HG02623 (cell line): ENCODE measurements around the gene PAN2.
"Not testable (repeated sequence)": the region's sequence is repeated elsewhere in the genome, so short reads cannot be mapped to it uniquely, and the experiment has no call there.

Source experiments
- ATAC-seq: cut with Tn5 transposase; IDR thresholded peaks from one replicate; pipeline ENCODE4 v1.9.1; 2021; ENCODE audit warnings: moderate library complexity; ENCODE audit not compliant: unreplicated experiment

PAN2 gene

DNA sequence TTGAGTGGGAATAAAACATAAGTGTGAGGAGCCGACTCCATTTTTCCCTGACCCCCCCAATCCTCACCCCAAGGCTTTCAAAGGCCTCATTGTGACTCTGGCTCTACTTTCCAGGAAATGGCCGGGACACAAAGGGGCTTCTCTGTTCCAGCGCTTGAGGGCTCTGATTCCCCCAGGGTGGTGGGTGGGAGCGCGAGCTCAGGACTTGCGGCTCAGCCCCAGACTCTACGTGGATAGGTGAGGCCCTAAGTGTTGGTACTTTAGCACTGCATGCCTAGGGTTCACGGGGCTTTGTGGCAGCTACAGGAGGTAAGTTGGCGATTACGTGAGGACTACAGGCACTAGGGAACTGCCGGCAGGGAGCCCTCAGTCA is 18.6 kb downstream of the PAN2 start:
- no peak for ATAC-seq

DNA sequence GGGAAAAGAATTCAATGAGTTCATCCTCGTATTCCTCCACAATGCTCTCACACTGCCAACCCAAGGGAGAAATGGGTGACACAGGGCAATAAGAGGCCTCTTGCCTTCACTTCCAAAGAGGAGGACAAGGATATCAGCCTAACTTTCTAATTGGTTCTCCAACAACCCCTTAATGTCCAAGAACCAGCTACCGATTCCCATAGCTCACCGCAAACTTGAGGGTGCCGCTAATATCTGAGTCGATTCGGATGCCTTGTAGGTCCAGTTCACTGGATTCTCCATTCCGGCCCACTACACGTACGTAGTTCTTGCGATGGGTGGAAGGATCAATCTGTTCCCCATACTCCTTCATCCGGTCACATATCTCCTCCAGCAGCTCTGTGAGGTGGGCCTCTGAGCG is 22.8 kb downstream of the PAN2 start:
- ATAC-seq, result no peak

DNA sequence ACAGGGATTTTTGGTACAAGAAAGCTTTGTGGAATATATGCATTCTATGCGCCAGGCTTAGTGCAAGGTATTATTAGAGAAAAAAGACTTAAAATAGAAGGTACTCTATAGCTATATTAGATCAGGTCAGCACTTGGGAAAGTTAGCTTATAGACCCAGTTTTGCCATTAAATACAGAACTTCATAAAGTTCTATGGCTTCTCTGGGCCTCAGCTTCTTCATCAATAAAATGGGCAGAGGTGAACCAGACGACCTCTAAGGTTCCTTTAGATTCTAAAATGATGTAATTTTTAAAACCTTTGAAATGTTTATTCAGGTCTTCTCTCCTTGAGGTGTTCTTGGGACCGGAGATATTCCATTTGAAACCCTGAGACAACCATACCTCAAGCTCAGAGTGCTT is 25.1 kb downstream of the PAN2 start:
- ATAC-seq, result no peak

DNA sequence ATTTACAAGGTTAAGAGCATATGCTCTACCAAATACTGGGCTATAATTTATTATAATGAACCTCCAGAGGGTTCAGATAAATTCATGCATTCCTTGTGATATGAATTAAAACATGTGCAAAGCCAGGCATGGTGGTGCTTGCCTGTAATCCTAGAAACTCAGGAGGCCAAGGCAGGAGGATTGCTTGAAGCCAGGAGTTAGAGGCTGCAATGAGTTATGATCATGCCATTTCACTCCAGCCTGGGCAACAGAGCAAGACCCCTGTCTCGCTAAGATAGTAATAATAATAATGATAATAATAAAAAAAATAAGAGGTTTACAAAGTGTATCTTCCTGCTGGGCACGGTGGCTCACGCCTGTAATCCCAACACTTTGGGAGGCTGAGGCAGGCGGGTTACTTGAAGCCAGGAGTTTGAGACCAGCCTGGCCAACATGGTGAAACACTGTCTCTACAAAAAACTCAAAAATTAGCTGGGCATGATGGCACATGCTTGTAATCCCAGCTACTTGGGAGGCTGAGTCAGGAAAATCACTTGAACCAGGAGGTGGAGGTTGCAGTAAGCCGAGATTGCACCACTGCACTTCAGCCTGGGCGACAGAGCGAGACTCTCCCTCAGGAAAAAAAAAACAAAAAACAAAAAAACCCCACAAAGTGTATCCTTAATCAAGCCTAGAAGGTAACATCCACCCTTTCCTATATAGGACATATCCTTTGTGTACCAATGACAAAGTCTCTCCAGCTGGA is 26.4 kb downstream of the PAN2 start:
- no peak for ATAC-seq

DNA sequence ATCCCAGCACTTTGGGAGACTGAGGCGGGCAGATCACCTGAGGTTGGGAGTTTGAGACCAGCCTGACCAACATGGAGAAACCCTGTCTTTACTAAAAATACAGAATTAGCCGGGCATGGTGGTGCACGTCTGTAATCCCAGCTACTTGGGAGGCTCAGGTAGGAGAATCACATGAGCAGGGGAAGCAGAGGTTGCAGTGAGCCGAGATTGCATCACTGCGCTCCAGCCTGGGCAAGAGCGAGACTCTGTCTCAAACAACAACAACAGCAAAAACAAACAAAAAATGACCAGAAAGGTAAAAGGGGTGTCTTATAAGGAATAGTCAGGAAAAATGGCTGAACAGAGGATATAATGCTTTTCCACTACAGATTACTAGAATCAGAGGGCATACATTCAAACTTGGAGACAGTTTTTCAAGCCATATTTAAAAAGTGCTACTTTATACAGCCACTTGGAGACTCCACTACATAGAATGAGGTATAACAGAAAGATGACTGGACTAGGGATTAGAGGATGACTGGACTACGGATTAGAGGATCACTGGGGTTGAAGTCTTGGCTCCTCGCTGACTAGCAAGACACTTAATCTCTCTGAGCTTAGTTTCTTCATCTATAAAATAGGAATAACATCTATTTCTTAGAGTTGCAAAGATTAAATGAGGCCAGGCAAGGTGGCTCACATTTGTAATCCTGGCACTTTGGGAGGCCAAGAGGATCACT is 28.8 kb downstream of the PAN2 start:
- no peak for ATAC-seq

DNA sequence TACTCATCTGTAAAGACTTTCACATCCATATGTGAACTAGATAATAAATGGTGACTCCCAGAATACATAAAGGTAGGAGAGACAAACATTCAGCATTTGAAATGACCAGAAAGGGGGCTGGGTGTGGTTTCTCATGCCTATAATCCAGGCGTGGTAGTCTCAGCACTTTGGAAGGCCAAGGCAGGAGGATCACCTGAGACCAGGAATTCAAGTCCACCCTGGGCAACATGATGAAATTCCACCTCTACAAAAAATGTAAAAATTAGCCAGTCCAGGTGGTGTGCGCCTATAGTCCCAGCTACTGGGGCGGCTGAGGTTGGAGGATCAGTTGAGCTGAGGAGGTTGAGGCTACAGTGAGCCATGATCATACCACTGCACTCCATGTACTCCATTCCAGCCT is 29.5 kb downstream of the PAN2 start:
- no peak for ATAC-seq

DNA sequence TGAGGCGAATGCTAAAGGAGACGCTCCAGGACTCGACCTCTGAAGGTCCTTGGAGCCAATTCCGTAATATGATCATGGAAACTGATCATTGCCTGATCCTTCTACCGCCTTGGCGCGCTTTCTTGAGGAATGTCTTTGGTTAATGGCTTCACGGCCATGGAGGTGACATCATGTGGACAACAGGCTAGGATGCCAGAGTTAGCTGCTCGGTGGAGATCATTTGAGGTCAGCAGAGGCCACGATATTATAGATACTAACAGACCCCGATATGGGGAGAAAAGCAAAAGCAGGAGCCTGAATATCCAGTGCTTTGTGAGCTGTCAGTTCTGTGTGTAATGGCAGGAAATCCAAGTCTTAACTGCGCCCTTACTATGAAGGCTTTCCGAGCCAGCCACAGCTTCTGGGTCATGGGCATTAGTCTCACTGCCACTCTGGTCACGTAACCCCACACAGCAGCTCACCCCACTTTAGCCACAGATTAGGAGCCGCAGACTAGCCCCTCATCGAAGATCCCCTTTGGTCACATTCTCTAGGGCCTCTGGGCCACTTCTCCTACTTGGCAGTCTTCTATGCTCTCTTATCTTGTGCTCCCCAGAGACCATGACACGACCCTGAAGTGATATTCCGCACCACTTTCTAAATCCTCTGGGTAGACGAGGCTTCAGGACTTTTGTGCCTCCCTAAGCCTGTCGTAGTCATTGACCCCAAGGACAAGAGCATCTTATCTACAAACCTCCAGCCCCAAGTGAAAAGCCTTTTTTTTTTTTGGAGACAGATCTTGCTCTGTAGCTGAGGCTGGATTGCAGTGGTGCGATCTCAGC is 32.9 kb downstream of the PAN2 start:
- no peak for ATAC-seq

DNA sequence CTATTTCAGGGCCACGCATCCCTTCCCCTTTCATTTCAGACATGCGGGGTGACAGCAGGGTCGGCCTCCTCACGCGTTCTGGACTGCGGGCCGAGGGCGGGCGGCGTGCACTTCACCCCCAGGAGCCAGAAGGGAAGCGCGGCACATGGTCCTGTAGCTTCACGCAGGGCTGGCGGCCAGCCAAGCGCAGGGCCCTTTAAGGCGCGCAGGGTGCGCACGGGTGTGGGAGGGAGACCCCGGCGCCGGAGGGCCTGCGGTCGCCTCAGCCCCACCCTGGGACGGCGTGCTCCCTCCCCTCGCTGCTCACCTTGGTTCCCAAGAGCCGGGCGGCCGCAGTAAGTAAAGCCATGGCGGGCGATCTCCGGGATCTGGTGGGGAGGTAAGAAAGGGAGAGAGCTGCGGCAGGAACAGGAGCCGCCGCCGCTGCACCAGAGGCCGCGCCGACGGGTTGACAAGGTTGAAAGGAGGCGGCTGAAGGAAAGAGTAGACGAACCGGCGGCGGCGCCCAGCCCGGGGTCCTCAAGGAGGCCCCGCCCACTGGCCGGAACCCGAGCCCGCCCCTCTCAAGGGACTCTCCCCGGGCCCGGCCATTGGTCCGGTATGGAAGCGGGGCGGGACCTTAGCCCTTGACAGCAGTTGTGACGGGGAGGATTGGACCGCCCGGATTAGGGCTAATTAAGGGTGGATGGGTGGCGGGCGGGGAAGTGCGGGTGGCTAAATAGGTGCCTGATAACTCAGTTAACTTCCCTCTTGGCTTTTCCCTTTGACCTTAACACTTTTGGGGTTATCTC is 33.8 kb downstream of the PAN2 start, which contains the start of gene CS:
TSS of gene CS (minus strand) at position 478 of the 791 bp plus-strand sequence. CDS start at position 349, 129 bp downstream.
- peak; percentile 93 for ATAC-seq

DNA sequence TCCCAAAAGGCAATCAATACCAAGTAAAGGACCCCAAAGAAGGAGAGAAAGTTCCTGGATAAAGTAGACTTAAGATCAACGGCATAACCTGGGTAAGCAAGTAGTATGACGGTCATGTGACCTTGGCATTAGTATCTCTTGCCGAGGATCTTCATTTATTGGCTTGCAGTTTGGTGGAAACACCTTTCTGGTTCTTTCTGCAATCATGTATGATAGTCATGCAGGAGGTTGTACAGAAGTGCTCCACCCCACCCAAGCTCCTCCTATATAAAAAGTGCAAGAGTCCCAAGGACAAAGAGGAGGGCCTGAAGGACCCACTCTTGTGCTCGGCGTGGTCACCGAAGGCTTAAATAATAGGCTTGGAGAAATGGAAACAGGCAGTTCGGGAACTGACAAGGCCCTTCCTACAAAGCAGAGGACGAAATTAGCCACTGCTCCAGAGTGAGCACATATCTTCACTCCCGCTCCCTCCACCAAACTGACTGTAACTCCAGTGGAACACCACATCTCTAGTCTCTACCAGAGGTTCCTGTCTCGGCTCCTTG is 34.4 kb downstream of the PAN2 start:
- ATAC-seq, result no peak

DNA sequence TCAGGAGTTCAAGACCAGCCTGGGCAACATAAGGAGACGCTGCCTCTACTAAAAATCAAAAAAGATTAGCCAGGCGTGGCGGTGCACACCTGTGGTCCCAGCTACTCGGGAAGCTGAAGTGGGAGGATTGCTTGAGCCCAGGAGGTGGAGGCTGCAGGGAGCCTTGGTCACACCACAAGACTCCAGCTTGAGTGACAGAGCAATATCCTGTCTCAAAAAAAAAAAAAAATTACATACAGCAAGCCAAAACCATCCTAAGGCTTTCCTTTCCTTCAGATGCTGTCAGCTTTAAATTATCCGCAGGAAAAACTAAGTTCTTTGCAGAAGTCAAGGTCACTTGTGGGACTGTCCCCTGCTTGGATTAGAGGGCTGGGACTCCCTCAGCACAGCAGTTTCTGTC is 35.0 kb downstream of the PAN2 start:
- ATAC-seq, result no peak

DNA sequence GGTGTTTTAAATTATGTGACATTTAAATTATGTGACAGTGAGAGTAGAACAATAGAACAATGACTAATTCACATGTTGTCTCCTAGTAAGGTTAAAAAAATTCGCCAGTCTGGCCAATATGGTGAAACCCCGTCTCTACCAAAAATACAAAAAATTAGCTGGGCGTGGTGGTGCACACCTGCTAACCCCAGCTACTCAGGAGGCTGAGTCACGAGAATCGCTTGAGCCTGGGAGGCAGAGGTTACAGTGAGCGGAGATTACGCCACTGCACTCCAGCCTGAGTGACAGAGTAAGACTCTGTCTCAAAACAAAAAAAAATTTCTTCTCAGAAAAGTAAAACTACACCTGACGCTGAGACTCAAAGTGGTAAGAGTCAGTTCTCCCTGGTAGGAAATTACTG is 36.4 kb downstream of the PAN2 start:
- ATAC-seq, result no peak

DNA sequence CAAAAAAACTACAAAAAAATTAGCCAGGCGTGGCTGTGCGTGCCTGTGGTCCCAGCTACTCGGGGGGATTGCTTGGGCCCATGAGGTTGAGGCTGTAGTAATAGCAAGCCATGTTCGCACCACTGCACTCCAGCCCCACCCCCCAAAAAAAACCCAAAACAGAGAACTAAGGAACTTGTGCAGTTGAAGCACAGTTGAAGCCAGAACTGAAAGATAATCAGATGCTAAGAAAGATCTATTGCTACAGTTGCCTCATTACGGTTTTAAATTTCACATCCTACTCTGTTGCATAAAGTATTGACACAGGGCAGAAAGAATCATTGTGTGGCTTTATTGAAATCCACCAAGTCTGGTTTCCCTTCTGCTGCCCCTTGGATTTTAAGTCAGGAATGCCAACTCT is 37.5 kb downstream of the PAN2 start:
- ATAC-seq, result no peak

DNA sequence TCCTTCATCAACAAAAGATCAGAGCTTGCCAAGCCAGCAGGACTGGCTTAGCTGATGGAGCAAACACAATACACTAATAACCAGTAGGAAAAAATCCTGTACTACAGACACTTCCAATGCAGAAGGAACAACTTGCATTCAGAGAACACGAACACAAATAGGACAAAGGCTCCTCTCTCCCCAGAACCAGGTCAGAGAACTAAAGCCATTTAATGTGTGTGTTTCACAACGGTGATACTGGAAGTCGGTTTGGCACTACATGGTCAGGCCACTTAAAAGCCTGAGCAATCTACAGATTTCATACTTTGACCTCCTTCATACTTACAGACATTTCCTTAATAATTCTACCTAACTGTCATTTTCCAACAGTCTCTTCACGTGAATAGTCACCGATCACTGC is 40.0 kb downstream of the PAN2 start:
- no peak for ATAC-seq

DNA sequence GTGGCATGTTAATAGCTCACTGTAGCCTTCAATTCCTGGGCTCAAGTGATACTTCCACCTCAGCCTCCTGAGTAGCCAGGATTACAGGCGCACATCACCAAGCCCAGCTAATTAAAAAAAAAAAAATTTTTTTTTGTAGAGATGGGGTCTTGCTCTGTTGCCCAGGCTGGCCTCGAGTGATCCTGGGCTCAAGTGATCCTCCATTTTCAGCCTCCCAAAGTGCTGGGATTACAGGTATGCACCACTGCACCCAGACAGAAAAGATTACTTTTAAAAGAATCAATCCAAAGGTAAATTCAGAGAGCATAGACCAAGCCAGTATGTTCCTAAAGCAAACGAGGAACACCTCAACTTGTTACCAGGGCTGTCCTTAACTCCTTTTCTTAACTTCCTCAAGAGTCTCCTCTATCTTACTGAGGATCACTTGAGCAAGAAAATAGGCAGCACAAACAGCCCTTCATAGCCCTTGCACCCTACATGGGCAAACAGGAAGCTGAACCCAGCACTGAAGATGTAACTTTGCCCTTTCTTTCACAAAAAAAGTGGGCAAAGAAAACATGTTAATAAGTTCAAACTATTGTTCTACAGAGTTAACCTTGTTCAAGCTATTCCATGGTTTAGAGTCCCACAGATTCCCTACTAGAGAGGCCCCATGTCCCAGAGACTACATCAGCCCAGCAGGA is 45.0 kb downstream of the PAN2 start:
- no peak for ATAC-seq

DNA sequence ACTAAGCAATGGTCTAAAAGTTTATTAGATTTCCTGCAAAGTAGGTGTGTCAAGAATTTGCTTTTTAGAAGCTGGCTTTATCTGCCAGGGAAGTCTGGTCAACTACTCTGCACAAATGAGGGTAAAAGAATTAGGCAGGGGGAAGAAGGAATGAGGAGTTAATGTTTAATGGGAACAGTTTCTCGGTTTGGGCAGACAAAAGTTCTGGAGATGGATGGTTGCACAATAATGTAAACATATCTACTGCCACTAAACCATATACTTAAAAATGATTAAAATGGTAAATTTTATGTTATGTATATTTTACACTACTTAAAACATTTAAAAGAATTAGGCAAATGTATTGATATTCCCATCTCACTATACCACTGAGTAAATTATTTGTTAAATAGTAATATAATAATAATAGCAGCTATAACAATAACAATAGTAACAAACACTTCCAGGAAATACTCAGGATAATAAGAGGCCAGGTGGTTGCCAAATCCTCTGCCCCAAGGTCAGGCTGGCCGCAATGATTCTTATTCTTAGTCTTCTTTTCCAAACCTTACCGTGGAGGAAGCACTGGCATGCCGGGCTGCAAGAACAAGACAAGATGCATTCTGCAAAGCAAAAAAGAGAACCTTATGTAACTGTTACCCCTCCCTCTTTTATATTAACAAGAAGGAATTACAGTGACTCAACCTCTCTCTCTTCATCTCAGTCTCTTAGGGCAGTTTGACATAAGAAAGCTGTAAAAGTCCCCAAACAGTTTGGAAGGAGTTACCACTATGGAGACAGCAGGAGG is 47.6 kb downstream of the PAN2 start:
- no peak for ATAC-seq

DNA sequence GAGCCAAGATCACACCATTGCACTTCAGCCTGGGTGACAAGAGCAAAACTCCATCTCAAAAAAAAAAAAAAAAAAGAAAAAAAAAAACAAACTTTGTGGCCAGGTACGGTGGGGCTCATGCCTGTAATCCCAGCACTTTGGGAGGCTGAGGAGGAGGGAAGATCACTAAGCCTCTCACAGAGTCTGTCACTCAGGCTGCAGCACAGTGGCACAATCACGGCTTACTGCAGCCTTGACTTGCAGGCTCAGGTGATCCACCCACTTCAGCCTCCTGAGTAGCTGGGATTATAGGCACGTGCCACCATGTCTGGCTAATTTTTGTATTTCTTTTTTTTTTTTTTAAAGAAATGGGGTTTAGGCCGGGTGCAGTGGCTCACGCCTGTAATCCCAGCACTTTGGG is 49.5 kb downstream of the PAN2 start:
- not testable (repeated sequence) for ATAC-seq

DNA sequence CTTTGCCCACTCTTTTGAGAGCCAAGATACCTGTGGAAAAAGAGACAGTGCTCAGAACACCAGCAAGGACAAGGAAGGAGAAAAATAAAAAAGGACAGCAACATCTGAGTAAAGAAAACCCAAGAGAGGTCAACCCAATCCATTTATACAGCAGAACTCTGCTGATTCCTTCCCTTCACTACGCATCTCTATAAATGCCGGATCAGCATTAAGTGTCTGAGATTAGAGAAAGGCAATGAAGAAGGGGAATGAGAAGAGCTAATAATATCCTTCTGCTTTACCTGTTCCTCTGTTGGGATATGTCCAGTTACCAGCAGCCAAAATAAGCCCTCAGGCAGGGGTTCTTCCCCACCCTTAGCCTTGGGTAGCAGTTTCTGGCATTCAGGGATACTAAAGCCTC is 51.2 kb downstream of the PAN2 start:
- no peak for ATAC-seq

DNA sequence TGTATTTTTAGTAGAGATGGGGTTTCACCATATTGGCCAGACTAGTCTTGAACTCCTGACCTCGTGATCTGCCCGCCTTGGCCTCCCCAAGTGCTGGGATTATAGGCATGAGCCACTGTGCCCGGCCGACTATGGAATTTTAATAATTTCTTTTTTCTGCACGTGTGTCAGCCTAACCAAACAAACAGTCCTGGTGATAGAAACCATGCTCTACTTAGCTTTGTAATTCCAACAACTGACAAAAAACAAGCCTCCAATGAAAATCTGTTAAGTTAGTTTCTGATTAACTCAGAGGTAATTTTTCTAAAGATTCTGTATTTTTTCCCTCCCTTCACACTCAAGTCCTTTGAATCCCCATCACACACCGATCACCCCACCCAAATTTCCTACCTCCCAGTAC is 51.8 kb downstream of the PAN2 start:
- ATAC-seq, result no peak

DNA sequence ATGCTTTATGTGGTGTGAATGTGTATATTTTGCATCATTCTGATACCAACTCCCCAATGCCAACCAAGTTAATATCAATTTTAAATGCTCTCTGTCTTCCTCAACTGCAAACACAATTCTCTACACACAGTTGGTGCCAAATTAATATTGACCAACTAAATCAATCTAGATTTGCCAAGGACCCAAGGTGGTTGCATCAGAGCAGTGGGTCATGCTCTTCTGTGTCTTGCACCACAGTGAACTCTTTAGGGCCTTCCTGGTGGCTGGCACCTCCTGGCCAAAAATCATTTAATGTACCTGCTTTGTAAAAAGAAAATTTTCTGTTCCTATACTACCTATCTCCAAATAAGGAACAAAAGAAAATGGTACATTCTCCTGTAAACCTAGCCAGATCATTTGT is 53.0 kb downstream of the PAN2 start:
- ATAC-seq, result no peak
